ENCODE measurements around the gene PLPP6. TPM values are rescaled to one million over a fixed set of nuclear protein-coding genes. Genes with fewer than 3 reads are reported as not detected.

The PLPP6 gene
- total and polyA plus RNA-seq, 2 donors (not counting 3 experiments of a cell fraction or from before 2014, with no cell fraction given), result 6.3 to 6.4 TPM

DNA sequence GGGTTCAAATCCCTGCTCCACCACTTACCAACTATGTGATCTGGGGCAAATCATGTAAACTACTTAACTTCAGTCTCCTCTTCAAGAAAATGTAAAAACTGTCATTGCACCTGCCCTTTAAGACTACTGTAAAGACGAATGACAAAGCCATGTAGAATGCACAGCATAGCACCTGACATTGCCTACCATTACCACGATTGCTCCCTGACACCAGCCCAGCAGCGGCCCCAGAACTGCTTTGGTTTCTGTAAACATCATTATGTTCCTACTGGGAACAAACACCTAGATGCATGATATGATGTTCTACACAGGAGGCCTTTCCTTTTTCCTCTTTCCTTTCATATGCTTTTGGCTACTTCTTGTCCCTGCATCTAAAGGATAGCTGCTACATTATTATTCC is 23.1 kb upstream of the PLPP6 start:
- dilution Hi-C loops (cut with MboI; ENCODE audit: extremely low pct_ligation_motif_present, low sequenced_read_pairs), result no loop called here
- POLR2A ChIA-PET, result no interaction called here
- no TSS peak for BruUV-seq (replicated peaks)

More for the DNA sequence above, 23.1 kb upstream of the PLPP6 start:
- H2AFZ ChIP-seq (ENCODE audit: low read depth, low read length), result no peak overlapping the region
- H3K4me2 ChIP-seq (ENCODE audit: insufficient read depth, low read length), result no peak overlapping the region
- H4K20me1 ChIP-seq (replicated peaks; ENCODE audit: control insufficient read depth, extremely low read depth, insufficient read depth, low read length), result no peaks in the 10 kb centered on the region
- intact Hi-C loops (cut with micrococcal nuclease), result no loop called here
- no peak overlapping the region for H3K27ac ChIP-seq (ENCODE audit: insufficient read depth, low read depth, low read length)
- FAIRE-seq (no peak), DNase-seq (ENCODE audit: low read depth, low spot score) (no peak)
- no peak overlapping the region for H3K4me3 ChIP-seq (replicated peaks in 1 of 3; ENCODE audit: insufficient read depth in 1 of 3, low read depth in 1 of 3, low read length in 3 of 3)
- no peak overlapping the region for H3K9ac ChIP-seq (replicated peaks; ENCODE audit: extremely low read depth, insufficient read depth, low read length)
- H3K4me1 ChIP-seq (ENCODE audit: control insufficient read depth, extremely low read depth, insufficient read depth, low read length), result no peaks in the 10 kb centered on the region
- H3K9me1 ChIP-seq (replicated peaks; ENCODE audit: control insufficient read depth, extremely low read depth, insufficient read depth, low read length), result no peaks in the 10 kb centered on the region
- H3K9me3 ChIP-seq (replicated peaks; ENCODE audit: control insufficient read depth, insufficient read depth, low read length), result no peaks in the 10 kb centered on the region
- no peaks in the 10 kb centered on the region for H3K79me2 ChIP-seq (ENCODE audit: control insufficient read depth, insufficient read depth, low read length)
- no peaks in the 10 kb centered on the region for H3K27me3 ChIP-seq (ENCODE audit: control insufficient read depth in 2 of 2, insufficient read depth in 2 of 2, low read length in 2 of 2)
- H3K36me3 ChIP-seq (ENCODE audit: control insufficient read depth in 2 of 2, extremely low read depth in 1 of 2, insufficient read depth in 2 of 2, low read length in 2 of 2), result no peaks in the 10 kb centered on the region
- TF ChIP-seq, protein P1, sequence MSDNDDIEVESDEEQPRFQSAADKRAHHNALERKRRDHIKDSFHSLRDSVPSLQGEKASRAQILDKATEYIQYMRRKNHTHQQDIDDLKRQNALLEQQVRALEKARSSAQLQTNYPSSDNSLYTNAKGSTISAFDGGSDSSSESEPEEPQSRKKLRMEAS (IDR thresholded peaks at IDR 0.05; ENCODE audit: insufficient read depth, insufficient read length), result no peak
- TF ChIP-seq EZH2 (IDR thresholded peaks at IDR 0.05; ENCODE audit: borderline replicate concordance, low read depth, low read length, severe bottlenecking) (no peak), MYC (IDR thresholded peaks at IDR 0.05; ENCODE audit: low read depth, low read length) (no peak), JUN (IDR thresholded peaks at IDR 0.05; ENCODE audit: borderline replicate concordance, insufficient read depth, insufficient read length, low read depth) (no peak), FOS (IDR thresholded peaks at IDR 0.05; ENCODE audit: borderline replicate concordance, insufficient read depth, low read length) (no peak), POLR2AphosphoS5 (IDR thresholded peaks at IDR 0.05; ENCODE audit: insufficient read depth, low read depth, low read length) (no peak), POLR2A (IDR thresholded peaks at IDR 0.05; ENCODE audit: low read depth, low read length) (no peak), GATA2 (IDR thresholded peaks at IDR 0.05; ENCODE audit: insufficient read depth, insufficient read length, low read depth, low read length) (no peak)
- TF ChIP-seq, protein P2, sequence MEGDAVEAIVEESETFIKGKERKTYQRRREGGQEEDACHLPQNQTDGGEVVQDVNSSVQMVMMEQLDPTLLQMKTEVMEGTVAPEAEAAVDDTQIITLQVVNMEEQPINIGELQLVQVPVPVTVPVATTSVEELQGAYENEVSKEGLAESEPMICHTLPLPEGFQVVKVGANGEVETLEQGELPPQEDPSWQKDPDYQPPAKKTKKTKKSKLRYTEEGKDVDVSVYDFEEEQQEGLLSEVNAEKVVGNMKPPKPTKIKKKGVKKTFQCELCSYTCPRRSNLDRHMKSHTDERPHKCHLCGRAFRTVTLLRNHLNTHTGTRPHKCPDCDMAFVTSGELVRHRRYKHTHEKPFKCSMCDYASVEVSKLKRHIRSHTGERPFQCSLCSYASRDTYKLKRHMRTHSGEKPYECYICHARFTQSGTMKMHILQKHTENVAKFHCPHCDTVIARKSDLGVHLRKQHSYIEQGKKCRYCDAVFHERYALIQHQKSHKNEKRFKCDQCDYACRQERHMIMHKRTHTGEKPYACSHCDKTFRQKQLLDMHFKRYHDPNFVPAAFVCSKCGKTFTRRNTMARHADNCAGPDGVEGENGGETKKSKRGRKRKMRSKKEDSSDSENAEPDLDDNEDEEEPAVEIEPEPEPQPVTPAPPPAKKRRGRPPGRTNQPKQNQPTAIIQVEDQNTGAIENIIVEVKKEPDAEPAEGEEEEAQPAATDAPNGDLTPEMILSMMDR (IDR thresholded peaks at IDR 0.05; ENCODE audit: extremely low read depth in 1 of 2, insufficient read depth in 1 of 2, low read depth in 1 of 2, low read length in 2 of 2), result no peak
- CTCF ChIA-PET, result interaction anchor here (1.6 to 4.1 kb wide), 8 partner anchors 16 to 324 kb away, joined by 3 to 114 read pairs (median 9); partner anchors contain the start of gene PLPP6
